ENCODE results near the gene DYRK2.

- TF ChIP-seq CTCF (IDR thresholded peaks at IDR 0.05) (no peak), EP300 (IDR thresholded peaks at IDR 0.05; ENCODE audit: low read depth) (no peak), POLR2A (IDR thresholded peaks at IDR 0.05) (no peak), POLR2AphosphoS5 (IDR thresholded peaks at IDR 0.05) (no peak)
Observed at GRCh38 chr12:67674417-67674816, 25.9 kb downstream of the DYRK2 start.

Data from transverse colon (tissue), 4 donors.